ENCODE results near the gene AIPL1.

DNA sequence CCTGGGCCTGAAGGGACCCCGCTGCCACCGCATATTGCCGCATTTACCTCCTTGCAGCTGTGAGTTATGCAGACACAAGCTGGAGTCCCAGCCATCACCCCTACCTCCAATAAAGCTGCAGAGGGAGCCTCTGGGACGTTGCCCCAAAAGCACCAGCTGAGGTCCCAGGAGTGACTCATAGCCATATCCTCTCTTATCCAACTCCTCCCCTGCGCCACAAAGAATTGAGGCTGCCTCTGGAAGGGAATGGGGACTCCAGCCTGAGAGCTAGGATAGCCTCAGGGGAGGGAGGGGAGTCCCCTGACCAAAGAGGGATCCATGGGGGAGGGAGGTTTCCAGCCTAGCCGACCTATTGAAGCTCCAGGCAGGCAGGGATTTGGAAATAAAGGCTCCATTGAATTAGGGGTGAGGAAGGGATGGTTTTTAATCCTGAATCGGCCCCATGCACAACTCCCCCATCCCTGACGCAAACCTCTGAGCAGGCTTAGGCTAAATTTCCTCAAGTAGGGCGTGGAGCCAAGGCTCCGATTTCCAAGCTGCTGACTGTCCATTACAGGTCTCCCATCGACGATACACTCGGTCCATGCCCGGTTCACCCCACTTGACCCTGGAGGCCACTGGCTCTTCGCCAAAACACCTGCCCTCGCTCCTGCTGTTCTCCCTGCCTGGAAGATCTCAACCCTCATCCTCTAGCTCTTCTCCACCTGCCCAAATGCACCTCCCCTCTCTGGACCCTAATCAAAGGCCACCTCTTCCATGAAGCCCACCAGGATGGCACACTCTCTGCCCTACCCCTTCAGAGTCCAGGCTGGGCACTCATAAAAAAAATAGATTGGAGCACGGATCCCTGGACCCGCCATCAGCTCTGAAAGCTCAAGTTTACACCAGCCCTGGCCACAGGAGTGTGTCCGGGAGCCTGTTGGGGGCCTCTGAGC, 36.9 kb upstream of the AIPL1 start:
- no peak for TF ChIP-seq POLR2A (IDR thresholded peaks at IDR 0.05)
- TF ChIP-seq, protein P1, sequence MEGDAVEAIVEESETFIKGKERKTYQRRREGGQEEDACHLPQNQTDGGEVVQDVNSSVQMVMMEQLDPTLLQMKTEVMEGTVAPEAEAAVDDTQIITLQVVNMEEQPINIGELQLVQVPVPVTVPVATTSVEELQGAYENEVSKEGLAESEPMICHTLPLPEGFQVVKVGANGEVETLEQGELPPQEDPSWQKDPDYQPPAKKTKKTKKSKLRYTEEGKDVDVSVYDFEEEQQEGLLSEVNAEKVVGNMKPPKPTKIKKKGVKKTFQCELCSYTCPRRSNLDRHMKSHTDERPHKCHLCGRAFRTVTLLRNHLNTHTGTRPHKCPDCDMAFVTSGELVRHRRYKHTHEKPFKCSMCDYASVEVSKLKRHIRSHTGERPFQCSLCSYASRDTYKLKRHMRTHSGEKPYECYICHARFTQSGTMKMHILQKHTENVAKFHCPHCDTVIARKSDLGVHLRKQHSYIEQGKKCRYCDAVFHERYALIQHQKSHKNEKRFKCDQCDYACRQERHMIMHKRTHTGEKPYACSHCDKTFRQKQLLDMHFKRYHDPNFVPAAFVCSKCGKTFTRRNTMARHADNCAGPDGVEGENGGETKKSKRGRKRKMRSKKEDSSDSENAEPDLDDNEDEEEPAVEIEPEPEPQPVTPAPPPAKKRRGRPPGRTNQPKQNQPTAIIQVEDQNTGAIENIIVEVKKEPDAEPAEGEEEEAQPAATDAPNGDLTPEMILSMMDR (IDR thresholded peaks at IDR 0.05): no peak
- TF ChIP-seq POLR2AphosphoS5 (IDR thresholded peaks at IDR 0.05): no peak
- TF ChIP-seq EP300 (IDR thresholded peaks at IDR 0.05): no peak
